Fibroblast of skin of abdomen (primary cell): Measurements from ENCODE around the gene BICDL1.

Experiments used
- DNase-seq: peaks from one replicate; pipeline ENCODE4 v3.0.0-alpha.2; 2013

Gene BICDL1

GRCh38 chr12:120081641-120082040 lies 92.6 kb downstream of the BICDL1 start:
- DNase-seq = no peak

GRCh38 chr12:120085920-120086645 lies 97.0 kb downstream of the BICDL1 start:
- DNase-seq = no peak

- peak; percentile 98 for DNase-seq
Observed at GRCh38 chr12:120086801-120087621, 98.0 kb downstream of the BICDL1 start.

- no peak for DNase-seq
Observed at GRCh38 chr12:120089105-120089504, 100.1 kb downstream of the BICDL1 start.

GRCh38 chr12:120089796-120090195 lies 100.8 kb downstream of the BICDL1 start:
- DNase-seq = no peak

- DNase-seq = no peak
Observed at GRCh38 chr12:120090206-120090605, 101.2 kb downstream of the BICDL1 start.

- DNase-seq = no peak
Observed at GRCh38 chr12:120090626-120091295, 101.7 kb downstream of the BICDL1 start.

GRCh38 chr12:120091371-120092090 lies 102.5 kb downstream of the BICDL1 start:
- no peak for DNase-seq

- no peak for DNase-seq
Observed at GRCh38 chr12:120092551-120093335, 103.7 kb downstream of the BICDL1 start.

- DNase-seq = no peak
Observed at GRCh38 chr12:120093336-120093591, 104.2 kb downstream of the BICDL1 start.

GRCh38 chr12:120093592-120094355 lies 104.7 kb downstream of the BICDL1 start:
- DNase-seq = no peak

GRCh38 chr12:120094485-120094884 lies 105.4 kb downstream of the BICDL1 start:
- no peak for DNase-seq

GRCh38 chr12:120095331-120095730 lies 106.3 kb downstream of the BICDL1 start:
- no peak for DNase-seq

GRCh38 chr12:120095736-120096135 lies 106.7 kb downstream of the BICDL1 start:
- DNase-seq = no peak

GRCh38 chr12:120096671-120097202 lies 107.7 kb downstream of the BICDL1 start:
- DNase-seq = no peak

- DNase-seq = no peak
Observed at GRCh38 chr12:120098756-120099470, 109.9 kb downstream of the BICDL1 start.

- DNase-seq = no peak
Observed at GRCh38 chr12:120099738-120100137, 110.7 kb downstream of the BICDL1 start.

GRCh38 chr12:120100630-120101029 lies 111.6 kb downstream of the BICDL1 start:
- no peak for DNase-seq

- no peak for DNase-seq
Observed at GRCh38 chr12:120101182-120101581, 112.1 kb downstream of the BICDL1 start.

- DNase-seq = no peak
Observed at GRCh38 chr12:120101617-120102016, 112.6 kb downstream of the BICDL1 start.
